ENCODE measurements around the gene DENND2D.

DENND2D gene

DNA sequence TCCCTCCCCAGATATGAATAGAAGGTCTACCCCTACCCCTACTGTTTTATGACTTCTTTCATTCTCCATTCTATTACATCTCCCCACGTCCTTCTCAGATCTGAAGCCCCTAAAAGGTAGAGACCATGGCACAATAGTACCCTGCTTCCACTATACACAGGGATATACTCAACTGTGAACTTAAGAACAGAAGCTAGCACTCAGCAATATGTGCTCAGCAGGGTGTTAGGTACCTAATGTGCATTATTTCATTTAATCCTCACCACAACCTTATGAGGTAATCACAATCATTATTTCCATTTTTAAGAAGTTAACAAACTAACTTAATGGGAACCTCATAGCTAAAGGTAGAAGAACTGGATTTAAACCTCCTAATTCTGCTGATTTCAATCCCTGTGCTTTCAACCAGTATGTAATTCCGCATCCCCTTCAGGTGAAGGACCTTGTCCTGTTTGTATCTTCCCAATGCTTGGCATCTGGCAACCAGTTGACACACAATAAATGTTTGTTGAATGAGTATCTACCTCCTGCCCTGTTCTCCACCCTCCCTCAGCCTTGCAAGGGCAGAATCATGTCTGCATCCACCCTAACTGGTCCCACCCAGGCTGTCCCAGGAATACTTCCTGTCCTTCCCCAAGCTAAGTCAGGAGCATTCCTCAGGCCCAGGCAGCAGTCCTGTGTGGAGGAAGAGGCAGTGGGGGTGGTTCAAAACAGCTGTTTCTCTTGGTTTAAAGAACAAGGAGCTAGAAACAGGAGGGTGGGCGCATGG is 6.5 kb downstream of the DENND2D start:
- Histone ChIP-seq H3K27me3 (ENCODE audit: insufficient read depth, low read length) (no peaks in the 10 kb centered on the region), H3K4me1 (ENCODE audit: control insufficient read depth, insufficient read depth, low read length, unreplicated experiment) (peaks cover 14% of the 10 kb centered on the region), H3K27ac (ENCODE audit: low read depth, low read length) (no peak overlapping the region), H3K36me3 (ENCODE audit: insufficient read depth, low read length) (peaks cover 5% of the 10 kb centered on the region), H3K4me3 (ENCODE audit: low read depth, low read length) (no peak overlapping the region), H3K79me2 (ENCODE audit: control insufficient read depth, insufficient read depth, low read length, unreplicated experiment) (no peaks in the 10 kb centered on the region), H2AFZ (ENCODE audit: low read length, unreplicated experiment) (no peak overlapping the region)

DNA sequence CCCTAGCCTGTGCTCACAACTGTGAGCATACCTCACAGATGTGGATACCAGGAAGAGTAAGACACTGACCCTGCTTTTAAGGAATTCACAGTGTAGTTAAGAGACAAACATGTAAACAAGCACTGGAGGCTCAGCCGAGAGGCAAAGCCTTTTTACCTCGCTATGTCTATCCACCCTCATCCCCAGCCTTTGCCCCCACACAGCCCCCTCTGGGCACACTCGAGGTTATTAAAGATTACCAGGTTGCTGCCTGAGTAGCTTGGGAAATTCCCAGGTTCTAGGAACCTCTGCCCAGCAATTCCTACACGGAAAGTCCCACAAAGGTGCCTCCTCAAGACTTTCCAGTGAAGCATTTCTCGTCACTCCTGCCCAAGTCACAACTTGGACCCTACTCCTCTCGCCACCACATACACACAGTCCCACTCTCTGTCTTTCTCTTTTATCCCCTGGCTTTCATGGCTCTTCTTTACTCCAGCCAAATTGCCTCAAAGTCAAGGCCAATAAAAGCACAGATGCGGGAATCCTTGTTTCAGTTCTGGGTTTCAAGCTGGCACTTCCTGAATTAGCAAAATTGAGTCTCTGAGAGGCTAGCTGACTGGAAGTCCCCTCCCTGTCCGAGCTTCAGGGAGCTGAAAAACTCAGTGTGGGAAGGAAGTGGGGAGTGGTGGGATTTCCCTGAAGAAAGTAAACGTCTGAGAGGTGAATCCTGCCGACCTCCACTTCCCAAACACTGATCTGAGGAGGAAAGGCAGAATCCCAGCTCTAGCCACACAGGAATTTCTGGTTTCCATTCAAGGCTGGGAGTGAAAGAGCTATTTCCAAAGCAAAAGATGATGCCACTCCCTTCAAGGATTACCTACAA is 7.6 kb downstream of the DENND2D start:
- H3K4me3 ChIP-seq (ENCODE audit: low read depth, low read length): no peak overlapping the region
- no peak overlapping the region for H3K27ac ChIP-seq (ENCODE audit: low read depth, low read length)
- peaks cover 14% of the 10 kb centered on the region for H3K4me1 ChIP-seq (ENCODE audit: control insufficient read depth, insufficient read depth, low read length, unreplicated experiment)
- H3K27me3 ChIP-seq (ENCODE audit: insufficient read depth, low read length): no peaks in the 10 kb centered on the region
- H2AFZ ChIP-seq (ENCODE audit: low read length, unreplicated experiment): no peak overlapping the region
- peaks cover 15% of the 10 kb centered on the region for H3K36me3 ChIP-seq (ENCODE audit: insufficient read depth, low read length)
- no peaks in the 10 kb centered on the region for H3K79me2 ChIP-seq (ENCODE audit: control insufficient read depth, insufficient read depth, low read length, unreplicated experiment)

DNA sequence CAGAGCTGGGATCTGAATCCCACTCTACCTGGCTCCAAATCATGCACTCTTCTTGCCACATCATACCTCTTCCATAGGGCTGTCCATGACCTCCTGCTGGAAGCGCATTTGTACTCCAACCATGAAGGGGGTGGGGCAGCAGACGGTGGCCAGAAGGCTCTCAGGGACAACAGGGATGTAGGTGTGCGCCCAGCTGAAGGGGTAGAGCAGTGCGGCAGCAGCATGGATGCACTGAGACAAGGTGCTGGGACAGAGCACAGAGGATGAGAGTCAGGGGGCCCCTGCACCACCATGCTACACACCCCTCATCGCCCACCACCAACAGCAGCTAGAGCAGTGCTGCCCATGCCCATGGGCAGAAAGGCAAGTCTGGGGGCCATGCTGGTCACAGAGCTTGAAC is 8.4 kb downstream of the DENND2D start:
- H3K27me3 ChIP-seq (ENCODE audit: insufficient read depth, low read length): no peaks in the 10 kb centered on the region
- H3K79me2 ChIP-seq (ENCODE audit: control insufficient read depth, insufficient read depth, low read length, unreplicated experiment): no peaks in the 10 kb centered on the region
- no peak overlapping the region for H3K4me3 ChIP-seq (ENCODE audit: low read depth, low read length)
- H3K4me1 ChIP-seq (ENCODE audit: control insufficient read depth, insufficient read depth, low read length, unreplicated experiment): peaks cover 14% of the 10 kb centered on the region
- H3K27ac ChIP-seq (ENCODE audit: low read depth, low read length): no peak overlapping the region
- peaks cover 24% of the 10 kb centered on the region for H3K36me3 ChIP-seq (ENCODE audit: insufficient read depth, low read length)
- H2AFZ ChIP-seq (ENCODE audit: low read length, unreplicated experiment): no peak overlapping the region

GRCh38 chr1:111191496-111191895 is 8.9 kb downstream of the DENND2D start:
- H3K79me2 ChIP-seq (ENCODE audit: control insufficient read depth, insufficient read depth, low read length, unreplicated experiment): no peaks in the 10 kb centered on the region
- peaks cover 14% of the 10 kb centered on the region for H3K4me1 ChIP-seq (ENCODE audit: control insufficient read depth, insufficient read depth, low read length, unreplicated experiment)
- H3K27ac ChIP-seq (ENCODE audit: low read depth, low read length): no peak overlapping the region
- no peak overlapping the region for H3K4me3 ChIP-seq (ENCODE audit: low read depth, low read length)
- no peaks in the 10 kb centered on the region for H3K27me3 ChIP-seq (ENCODE audit: insufficient read depth, low read length)
- no peak overlapping the region for H2AFZ ChIP-seq (ENCODE audit: low read length, unreplicated experiment)
- H3K36me3 ChIP-seq (ENCODE audit: insufficient read depth, low read length): peaks cover 27% of the 10 kb centered on the region

GRCh38 chr1:111190931-111191451 is 9.5 kb downstream of the DENND2D start:
- H2AFZ ChIP-seq (ENCODE audit: low read length, unreplicated experiment): no peak overlapping the region
- H3K4me3 ChIP-seq (ENCODE audit: low read depth, low read length): no peak overlapping the region
- H3K79me2 ChIP-seq (ENCODE audit: control insufficient read depth, insufficient read depth, low read length, unreplicated experiment): no peaks in the 10 kb centered on the region
- no peak overlapping the region for H3K27ac ChIP-seq (ENCODE audit: low read depth, low read length)
- no peaks in the 10 kb centered on the region for H3K27me3 ChIP-seq (ENCODE audit: insufficient read depth, low read length)
- H3K4me1 ChIP-seq (ENCODE audit: control insufficient read depth, insufficient read depth, low read length, unreplicated experiment): peaks cover 14% of the 10 kb centered on the region
- H3K36me3 ChIP-seq (ENCODE audit: insufficient read depth, low read length): peaks cover 27% of the 10 kb centered on the region

- H3K4me1 ChIP-seq (ENCODE audit: control insufficient read depth, insufficient read depth, low read length, unreplicated experiment): no peaks in the 10 kb centered on the region
- H3K27ac ChIP-seq (ENCODE audit: low read depth, low read length): no peak overlapping the region
- no peaks in the 10 kb centered on the region for H3K79me2 ChIP-seq (ENCODE audit: control insufficient read depth, insufficient read depth, low read length, unreplicated experiment)
- H2AFZ ChIP-seq (ENCODE audit: low read length, unreplicated experiment): no peak overlapping the region
- no peak overlapping the region for H3K4me3 ChIP-seq (ENCODE audit: low read depth, low read length)
- peaks cover 45% of the 10 kb centered on the region for H3K36me3 ChIP-seq (ENCODE audit: insufficient read depth, low read length)
- H3K27me3 ChIP-seq (ENCODE audit: insufficient read depth, low read length): no peaks in the 10 kb centered on the region
Observed at GRCh38 chr1:111184663-111185062, 15.8 kb downstream of the DENND2D start.

DNA sequence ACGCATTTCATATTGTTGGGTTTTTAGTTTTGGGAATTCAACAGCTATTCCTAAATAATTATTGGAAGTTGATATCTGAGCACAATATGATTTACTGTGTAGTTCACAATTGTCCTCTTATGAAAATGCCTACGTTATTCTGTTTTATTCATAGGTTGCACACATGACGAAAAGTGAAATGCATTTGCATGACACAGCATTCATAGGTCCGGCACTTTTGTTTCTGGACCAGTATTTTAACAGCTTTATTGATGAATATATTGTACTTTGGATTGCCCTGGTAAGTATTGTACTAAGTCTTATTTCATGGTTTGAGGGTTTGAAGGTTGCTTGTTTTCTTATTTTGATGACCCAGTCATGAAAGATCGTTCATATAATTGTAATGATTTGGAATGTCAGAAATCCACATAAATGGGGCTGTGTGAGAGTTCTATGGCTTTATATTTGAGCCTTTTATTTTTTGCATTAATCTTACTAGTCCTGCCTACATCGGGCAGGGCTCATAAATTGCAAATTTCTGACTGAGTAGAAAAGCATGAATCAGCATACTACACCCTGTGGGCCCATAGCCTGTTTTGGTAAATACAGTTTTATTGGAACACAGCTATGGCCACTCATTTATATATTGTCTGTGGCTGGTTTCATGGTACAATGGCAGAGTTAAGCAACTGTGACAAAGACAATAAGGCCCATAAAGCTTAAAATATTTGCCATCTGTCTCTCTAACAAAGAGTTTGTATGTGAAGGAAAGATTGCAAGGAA is 17.0 kb downstream of the DENND2D start:
- no peak overlapping the region for H2AFZ ChIP-seq (ENCODE audit: low read length, unreplicated experiment)
- no peak overlapping the region for H3K4me3 ChIP-seq (ENCODE audit: low read depth, low read length)
- H3K79me2 ChIP-seq (ENCODE audit: control insufficient read depth, insufficient read depth, low read length, unreplicated experiment): no peaks in the 10 kb centered on the region
- H3K27ac ChIP-seq (ENCODE audit: low read depth, low read length): no peak overlapping the region
- peaks cover 35% of the 10 kb centered on the region for H3K36me3 ChIP-seq (ENCODE audit: insufficient read depth, low read length)
- no peaks in the 10 kb centered on the region for H3K27me3 ChIP-seq (ENCODE audit: insufficient read depth, low read length)
- no peaks in the 10 kb centered on the region for H3K4me1 ChIP-seq (ENCODE audit: control insufficient read depth, insufficient read depth, low read length, unreplicated experiment)

DNA sequence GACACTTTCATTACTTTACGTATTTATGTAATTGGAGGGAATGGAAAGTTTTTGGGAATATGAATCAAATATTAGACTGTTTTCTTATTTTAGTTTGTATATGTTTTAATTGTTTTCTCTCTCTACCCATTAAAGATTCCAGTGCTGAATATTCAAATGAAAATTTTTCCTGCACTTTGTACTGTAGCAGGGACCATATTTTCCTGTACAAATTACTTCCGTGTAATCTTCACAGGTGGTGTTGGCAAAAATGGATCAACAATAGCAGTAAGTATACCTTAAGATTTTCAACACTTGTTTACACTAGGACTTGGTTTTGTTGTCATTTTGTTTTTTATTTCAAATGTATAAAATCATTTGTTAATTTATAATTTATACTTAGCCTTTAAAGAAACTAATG is 18.4 kb downstream of the DENND2D start:
- Histone ChIP-seq H3K79me2 (ENCODE audit: control insufficient read depth, insufficient read depth, low read length, unreplicated experiment) (no peaks in the 10 kb centered on the region), H3K27ac (ENCODE audit: low read depth, low read length) (no peak overlapping the region), H3K4me3 (ENCODE audit: low read depth, low read length) (no peak overlapping the region), H2AFZ (ENCODE audit: low read length, unreplicated experiment) (no peak overlapping the region), H3K36me3 (ENCODE audit: insufficient read depth, low read length) (peaks cover 21% of the 10 kb centered on the region), H3K27me3 (ENCODE audit: insufficient read depth, low read length) (no peaks in the 10 kb centered on the region), H3K4me1 (ENCODE audit: control insufficient read depth, insufficient read depth, low read length, unreplicated experiment) (no peaks in the 10 kb centered on the region)

GRCh38 chr1:111179968-111180533 is 20.4 kb downstream of the DENND2D start:
- Histone ChIP-seq H3K4me1 (ENCODE audit: control insufficient read depth, insufficient read depth, low read length, unreplicated experiment) (no peaks in the 10 kb centered on the region), H3K79me2 (ENCODE audit: control insufficient read depth, insufficient read depth, low read length, unreplicated experiment) (no peaks in the 10 kb centered on the region), H3K4me3 (ENCODE audit: low read depth, low read length) (no peak overlapping the region), H3K27me3 (ENCODE audit: insufficient read depth, low read length) (no peaks in the 10 kb centered on the region), H3K27ac (ENCODE audit: low read depth, low read length) (no peak overlapping the region), H3K36me3 (ENCODE audit: insufficient read depth, low read length) (peaks cover 22% of the 10 kb centered on the region), H2AFZ (ENCODE audit: low read length, unreplicated experiment) (no peak overlapping the region)

GRCh38 chr1:111176678-111177077 is 23.8 kb downstream of the DENND2D start:
- Histone ChIP-seq H3K27me3 (ENCODE audit: insufficient read depth, low read length) (no peaks in the 10 kb centered on the region), H3K36me3 (ENCODE audit: insufficient read depth, low read length) (peaks cover 9% of the 10 kb centered on the region), H3K27ac (ENCODE audit: low read depth, low read length) (no peak overlapping the region)

More at GRCh38 chr1:111176678-111177077, 23.8 kb downstream of the DENND2D start:
- no peaks in the 10 kb centered on the region for H3K79me2 ChIP-seq (ENCODE audit: control insufficient read depth, insufficient read depth, low read length, unreplicated experiment)
- no peaks in the 10 kb centered on the region for H3K4me1 ChIP-seq (ENCODE audit: control insufficient read depth, insufficient read depth, low read length, unreplicated experiment)
- no peak overlapping the region for H2AFZ ChIP-seq (ENCODE audit: low read length, unreplicated experiment)
- no peak overlapping the region for H3K4me3 ChIP-seq (ENCODE audit: low read depth, low read length)
